ENCODE results near the gene FBXO46.
A peak's percentile ranks its signal among the peaks of the same experiment; 100 is the strongest.

FBXO46 gene

DNA sequence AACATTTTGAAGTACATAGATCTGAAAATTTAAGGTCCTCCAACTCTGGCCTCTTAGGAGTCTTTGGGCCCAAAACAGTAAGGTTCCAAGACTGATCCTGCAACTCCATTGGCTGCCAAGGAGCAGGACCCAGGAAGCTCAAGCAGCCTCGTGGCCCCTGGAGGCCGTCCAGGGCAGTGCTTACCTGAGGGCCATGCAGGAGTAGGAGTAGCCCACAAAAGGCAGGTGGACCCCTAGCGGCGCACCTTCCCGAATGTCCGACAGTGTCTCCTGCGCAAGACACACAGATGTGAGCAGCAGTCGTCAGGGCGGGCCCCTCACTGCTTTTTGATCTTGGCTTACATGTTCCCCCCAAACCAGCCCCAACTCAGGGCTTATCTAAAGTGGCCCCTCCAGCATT lies 44.1 kb upstream of the FBXO46 start:
- TF ChIP-seq TCF4 (CRISPR knock-in tag; IDR thresholded peaks at IDR 0.05; ENCODE audit: borderline replicate concordance) (no peak), ZFP3 (CRISPR knock-in tag; IDR thresholded peaks at IDR 0.05) (no peak), OSR1 (CRISPR knock-in tag; IDR thresholded peaks at IDR 0.05) (no peak), TOX (CRISPR knock-in tag; IDR thresholded peaks at IDR 0.05; ENCODE audit: borderline replicate concordance) (no peak), ZNF70 (CRISPR knock-in tag; IDR thresholded peaks at IDR 0.05) (no peak), CSDC2 (CRISPR knock-in tag; IDR thresholded peaks at IDR 0.05) (no peak), ARNTL (CRISPR knock-in tag; IDR thresholded peaks at IDR 0.05; ENCODE audit: borderline replicate concordance, low read depth) (no peak), ZNF8 (CRISPR knock-in tag; IDR thresholded peaks at IDR 0.05) (no peak), ESRRG (CRISPR knock-in tag; IDR thresholded peaks at IDR 0.05) (no peak), ZFP30 (CRISPR knock-in tag; IDR thresholded peaks at IDR 0.05) (no peak), RARB (CRISPR knock-in tag; IDR thresholded peaks at IDR 0.05) (no peak), ISL1 (CRISPR knock-in tag; IDR thresholded peaks at IDR 0.05) (no peak), PPARA (CRISPR knock-in tag; IDR thresholded peaks at IDR 0.05; ENCODE audit: borderline replicate concordance) (no peak)
- TF ChIP-seq, protein P1, sequence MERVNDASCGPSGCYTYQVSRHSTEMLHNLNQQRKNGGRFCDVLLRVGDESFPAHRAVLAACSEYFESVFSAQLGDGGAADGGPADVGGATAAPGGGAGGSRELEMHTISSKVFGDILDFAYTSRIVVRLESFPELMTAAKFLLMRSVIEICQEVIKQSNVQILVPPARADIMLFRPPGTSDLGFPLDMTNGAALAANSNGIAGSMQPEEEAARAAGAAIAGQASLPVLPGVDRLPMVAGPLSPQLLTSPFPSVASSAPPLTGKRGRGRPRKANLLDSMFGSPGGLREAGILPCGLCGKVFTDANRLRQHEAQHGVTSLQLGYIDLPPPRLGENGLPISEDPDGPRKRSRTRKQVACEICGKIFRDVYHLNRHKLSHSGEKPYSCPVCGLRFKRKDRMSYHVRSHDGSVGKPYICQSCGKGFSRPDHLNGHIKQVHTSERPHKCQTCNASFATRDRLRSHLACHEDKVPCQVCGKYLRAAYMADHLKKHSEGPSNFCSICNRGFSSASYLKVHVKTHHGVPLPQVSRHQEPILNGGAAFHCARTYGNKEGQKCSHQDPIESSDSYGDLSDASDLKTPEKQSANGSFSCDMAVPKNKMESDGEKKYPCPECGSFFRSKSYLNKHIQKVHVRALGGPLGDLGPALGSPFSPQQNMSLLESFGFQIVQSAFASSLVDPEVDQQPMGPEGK (CRISPR knock-in tag; IDR thresholded peaks at IDR 0.05; ENCODE audit: borderline replicate concordance), result no peak
- TF ChIP-seq, protein P2, sequence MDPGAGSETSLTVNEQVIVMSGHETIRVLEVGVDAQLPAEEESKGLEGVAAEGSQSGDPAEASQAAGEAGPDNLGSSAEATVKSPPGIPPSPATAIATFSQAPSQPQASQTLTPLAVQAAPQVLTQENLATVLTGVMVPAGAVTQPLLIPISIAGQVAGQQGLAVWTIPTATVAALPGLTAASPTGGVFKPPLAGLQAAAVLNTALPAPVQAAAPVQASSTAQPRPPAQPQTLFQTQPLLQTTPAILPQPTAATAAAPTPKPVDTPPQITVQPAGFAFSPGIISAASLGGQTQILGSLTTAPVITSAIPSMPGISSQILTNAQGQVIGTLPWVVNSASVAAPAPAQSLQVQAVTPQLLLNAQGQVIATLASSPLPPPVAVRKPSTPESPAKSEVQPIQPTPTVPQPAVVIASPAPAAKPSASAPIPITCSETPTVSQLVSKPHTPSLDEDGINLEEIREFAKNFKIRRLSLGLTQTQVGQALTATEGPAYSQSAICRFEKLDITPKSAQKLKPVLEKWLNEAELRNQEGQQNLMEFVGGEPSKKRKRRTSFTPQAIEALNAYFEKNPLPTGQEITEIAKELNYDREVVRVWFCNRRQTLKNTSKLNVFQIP (CRISPR knock-in tag; IDR thresholded peaks at IDR 0.05; ENCODE audit: borderline replicate concordance, low read depth), result no peak
- TF ChIP-seq, protein P3, sequence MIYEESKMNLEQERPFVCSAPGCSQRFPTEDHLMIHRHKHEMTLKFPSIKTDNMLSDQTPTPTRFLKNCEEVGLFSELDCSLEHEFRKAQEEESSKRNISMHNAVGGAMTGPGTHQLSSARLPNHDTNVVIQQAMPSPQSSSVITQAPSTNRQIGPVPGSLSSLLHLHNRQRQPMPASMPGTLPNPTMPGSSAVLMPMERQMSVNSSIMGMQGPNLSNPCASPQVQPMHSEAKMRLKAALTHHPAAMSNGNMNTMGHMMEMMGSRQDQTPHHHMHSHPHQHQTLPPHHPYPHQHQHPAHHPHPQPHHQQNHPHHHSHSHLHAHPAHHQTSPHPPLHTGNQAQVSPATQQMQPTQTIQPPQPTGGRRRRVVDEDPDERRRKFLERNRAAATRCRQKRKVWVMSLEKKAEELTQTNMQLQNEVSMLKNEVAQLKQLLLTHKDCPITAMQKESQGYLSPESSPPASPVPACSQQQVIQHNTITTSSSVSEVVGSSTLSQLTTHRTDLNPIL (CRISPR knock-in tag; IDR thresholded peaks at IDR 0.05; ENCODE audit: low read depth), result no peak
- ATAC-seq, result no peak

DNA sequence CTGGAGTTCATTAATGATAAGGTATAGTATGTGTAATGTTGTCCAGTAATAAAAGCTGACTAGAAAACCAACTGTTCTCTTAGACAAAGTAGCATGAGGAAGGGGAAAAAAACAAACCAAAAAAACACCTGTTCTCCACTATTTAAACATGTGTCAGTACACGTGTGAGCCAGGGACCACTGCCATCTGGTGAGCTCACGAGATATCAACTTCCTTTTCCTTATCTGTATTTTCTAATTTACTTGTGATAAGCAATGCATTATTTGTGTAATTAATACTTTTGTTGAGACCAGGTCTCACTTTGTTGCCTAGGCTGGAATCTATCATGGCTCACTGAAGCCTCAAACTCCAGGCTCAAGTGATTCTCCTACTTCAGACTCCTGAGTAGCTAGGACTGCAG lies 42.7 kb upstream of the FBXO46 start:
- TF ChIP-seq TCF4 (CRISPR knock-in tag; IDR thresholded peaks at IDR 0.05; ENCODE audit: borderline replicate concordance), result peak; percentile 74
- TF ChIP-seq ZFP30 (CRISPR knock-in tag; IDR thresholded peaks at IDR 0.05), result no peak
- ATAC-seq, result no peak

DNA sequence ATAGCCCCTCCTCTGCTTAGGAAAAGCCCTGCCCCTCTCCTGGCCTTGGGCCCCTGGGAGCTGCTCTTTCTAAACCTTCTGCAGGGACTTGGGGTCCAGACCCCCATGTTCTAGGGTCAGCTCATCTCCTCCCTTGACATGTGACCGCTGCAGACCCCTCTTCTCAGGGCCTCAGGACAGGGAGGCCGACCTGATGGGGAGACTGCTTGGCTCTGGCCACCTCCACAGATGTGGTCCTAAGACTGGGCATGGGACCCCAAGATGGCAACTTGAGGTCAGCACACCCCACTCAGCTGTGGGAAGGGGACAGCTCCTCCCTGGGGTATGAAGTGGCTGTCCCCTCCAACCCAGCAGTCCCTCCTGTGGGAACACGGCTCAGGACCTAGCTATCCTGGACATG lies 42.2 kb upstream of the FBXO46 start:
- no peak for TF ChIP-seq SNAI2 (CRISPR knock-in tag; IDR thresholded peaks at IDR 0.05)
- no peak for ATAC-seq

DNA sequence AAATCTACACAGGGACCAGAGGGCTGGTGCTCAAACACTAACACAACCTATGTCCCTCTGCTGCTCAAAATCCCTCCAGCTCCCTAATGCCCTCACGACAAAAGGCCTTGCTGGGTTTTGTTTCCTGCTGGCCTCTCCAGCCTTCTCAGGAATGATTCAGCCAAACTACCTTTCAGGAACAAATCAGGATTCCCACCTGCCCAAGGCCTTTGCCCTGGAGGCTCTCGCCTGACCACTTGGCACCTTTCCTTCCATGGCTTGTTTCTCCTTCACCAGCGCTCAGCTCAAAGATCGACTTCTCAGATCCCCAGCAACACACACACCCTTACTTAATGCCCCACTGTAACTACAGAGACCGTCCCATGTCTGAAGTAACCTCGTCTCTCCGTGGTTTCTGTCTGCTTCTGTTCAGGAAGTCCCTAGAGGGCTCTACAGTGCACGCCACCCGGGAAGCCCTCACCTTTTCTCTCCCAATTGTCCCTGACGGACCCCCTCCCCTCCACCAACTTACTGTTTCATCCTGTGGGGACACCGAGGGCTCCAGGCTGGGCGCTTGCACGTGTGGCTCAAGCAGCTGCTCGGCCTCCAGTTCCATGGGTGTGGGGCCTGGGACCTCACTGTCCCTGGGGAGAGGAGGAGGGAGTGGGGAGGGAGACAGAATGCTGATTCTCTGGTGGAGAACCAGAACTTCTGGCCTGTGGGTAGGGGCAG lies 41.6 kb upstream of the FBXO46 start:
- no peak for TF ChIP-seq ISL1 (CRISPR knock-in tag; IDR thresholded peaks at IDR 0.05)
- no peak for TF ChIP-seq GLIS3 (CRISPR knock-in tag; IDR thresholded peaks at IDR 0.05)
- ATAC-seq, result no peak

DNA sequence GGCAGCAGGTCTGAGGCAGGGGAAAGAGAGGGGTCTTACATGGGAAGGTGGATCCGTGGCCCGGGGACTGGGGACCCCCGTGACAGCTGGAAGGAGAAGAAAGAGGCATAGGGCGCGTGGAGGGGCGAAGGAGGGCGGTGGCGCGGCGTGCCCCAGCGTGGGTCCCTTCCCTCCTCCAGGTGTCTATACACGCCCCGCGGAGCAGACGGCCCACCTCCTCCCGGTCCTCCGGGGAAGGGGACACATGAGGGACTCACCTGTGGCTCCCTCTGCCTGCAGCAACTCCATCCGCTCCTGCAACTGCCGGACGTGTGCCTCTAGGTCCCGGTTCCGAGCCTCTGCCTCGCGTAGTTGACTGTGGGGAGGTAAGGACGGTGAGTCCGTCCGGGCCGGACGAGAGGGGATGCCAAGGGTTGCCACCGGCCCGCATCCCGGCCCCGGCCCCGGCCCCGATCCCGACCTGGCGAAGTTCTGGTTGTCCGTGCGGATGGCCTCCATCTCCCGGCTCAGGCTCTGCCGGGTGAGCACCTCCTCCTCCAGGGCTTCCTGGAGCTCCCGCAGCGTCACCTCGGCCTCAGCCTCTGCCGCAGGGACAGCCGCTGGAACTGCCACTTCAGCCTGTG lies 40.7 kb upstream of the FBXO46 start:
- no peak for TF ChIP-seq TOX (CRISPR knock-in tag; IDR thresholded peaks at IDR 0.05; ENCODE audit: borderline replicate concordance)
- TF ChIP-seq ESRRG (CRISPR knock-in tag; IDR thresholded peaks at IDR 0.05), result no peak
- TF ChIP-seq GLIS3 (CRISPR knock-in tag; IDR thresholded peaks at IDR 0.05), result no peak
- ATAC-seq, result no peak

DNA sequence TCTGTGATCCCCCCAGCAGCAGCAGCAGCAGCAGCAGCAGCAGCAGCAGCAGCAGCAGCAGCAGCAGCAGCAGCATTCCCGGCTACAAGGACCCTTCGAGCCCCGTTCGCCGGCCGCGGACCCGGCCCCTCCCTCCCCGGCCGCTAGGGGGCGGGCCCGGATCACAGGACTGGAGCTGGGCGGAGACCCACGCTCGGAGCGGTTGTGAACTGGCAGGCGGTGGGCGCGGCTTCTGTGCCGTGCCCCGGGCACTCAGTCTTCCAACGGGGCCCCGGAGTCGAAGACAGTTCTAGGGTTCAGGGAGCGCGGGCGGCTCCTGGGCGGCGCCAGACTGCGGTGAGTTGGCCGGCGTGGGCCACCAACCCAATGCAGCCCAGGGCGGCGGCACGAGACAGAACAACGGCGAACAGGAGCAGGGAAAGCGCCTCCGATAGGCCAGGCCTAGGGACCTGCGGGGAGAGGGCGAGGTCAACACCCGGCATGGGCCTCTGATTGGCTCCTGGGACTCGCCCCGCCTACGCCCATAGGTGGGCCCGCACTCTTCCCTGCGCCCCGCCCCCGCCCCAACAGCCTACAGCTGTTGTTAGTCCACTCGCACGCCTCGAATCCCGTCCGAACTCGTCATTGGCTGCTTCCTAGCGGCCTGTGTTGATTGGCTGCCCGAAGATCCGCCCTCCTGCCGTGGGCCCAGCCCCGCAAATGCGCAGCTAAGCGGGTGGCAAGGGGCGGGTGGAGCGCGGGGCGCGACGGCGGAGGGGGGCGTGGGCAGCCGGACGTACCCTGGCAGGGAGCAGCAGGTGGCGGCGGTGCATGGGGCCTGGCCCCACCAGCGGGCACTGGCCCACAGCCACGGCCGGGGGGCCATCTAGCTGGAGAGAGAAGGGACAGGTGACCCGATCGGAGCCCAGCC lies 39.8 kb upstream of the FBXO46 start:
- peak; percentile 78 for ATAC-seq
- TF ChIP-seq, protein P2 (CRISPR knock-in tag; IDR thresholded peaks at IDR 0.05; ENCODE audit: borderline replicate concordance, low read depth), result 0 out of 2 replicates have a peak, but pooled peaks have one; percentile 33
- TF ChIP-seq RARB (CRISPR knock-in tag; IDR thresholded peaks at IDR 0.05), result no peak
- peak; percentile 64; the same call in 1 of the 2 replicates for TF ChIP-seq ESRRG (CRISPR knock-in tag; IDR thresholded peaks at IDR 0.05)
- TF ChIP-seq ZFP30 (CRISPR knock-in tag; IDR thresholded peaks at IDR 0.05), result no peak
- TF ChIP-seq, protein P3 (CRISPR knock-in tag; IDR thresholded peaks at IDR 0.05; ENCODE audit: low read depth), result no peak
- TF ChIP-seq TOX (CRISPR knock-in tag; IDR thresholded peaks at IDR 0.05; ENCODE audit: borderline replicate concordance), result no peak

Measured in SK-N-SH treated with all-trans-retinoic acid at 6 μM for 48 hours (cell line).